HL-60 (cell line): ENCODE data around the gene ATOX1.
A peak's percentile ranks its signal among the peaks of the same experiment; 100 is the strongest.

Source experiments
- DNase-seq, 2 experiments: peaks; one replicate each; pipeline ENCODE4 v3.0.0-alpha.2; 2010 to 2020; ENCODE audit warnings: low read depth in 1 of 2, low spot score in 1 of 2
- H3K27ac ChIP-seq: fragments of 250-450 bp; sonication (Bioruptor Pico); replicated peaks from 2 replicates; pipeline ENCODE4 v1.5.1; 2020; ENCODE audit warnings: mild to moderate bottlenecking, moderate library complexity
- H3K27me3 ChIP-seq: fragments of 250-450 bp; sonication (Bioruptor Pico); 2 replicates; pipeline ENCODE4 v1.5.1; 2021; ENCODE audit warnings: mild to moderate bottlenecking, moderate library complexity; ENCODE audit not compliant: insufficient read depth, poor library complexity, severe bottlenecking
- H3K4me3 ChIP-seq: replicated peaks from 2 replicates; pipeline ENCODE4 v1.5.1; 2011; ENCODE audit warnings: mild to moderate bottlenecking, control low read depth, low read length; ENCODE audit not compliant: insufficient read depth
- CTCF ChIP-seq: IDR thresholded peaks from one replicate; pipeline ENCODE4 v1.5.1; 2011; ENCODE audit warnings: low read length, control low read depth, inconsistent platforms; ENCODE audit not compliant: insufficient read depth
- GABPA ChIP-seq: IDR thresholded peaks from 2 replicates; pipeline ENCODE4 v1.6.1; 2012; ENCODE audit warnings: low read depth
- POLR2AphosphoS5 ChIP-seq: IDR thresholded peaks from 2 replicates; pipeline ENCODE4 v1.6.1; 2012; ENCODE audit warnings: low read depth
- REST ChIP-seq: IDR thresholded peaks from 2 replicates; pipeline ENCODE4 v1.6.1; 2012; ENCODE audit warnings: low read depth; ENCODE audit not compliant: insufficient replicate concordance
- SPI1 ChIP-seq: IDR thresholded peaks from 2 replicates; pipeline ENCODE4 v1.6.1; 2012; ENCODE audit warnings: low read depth, mild to moderate bottlenecking, borderline replicate concordance

Gene ATOX1

GRCh38 chr5:151772846-151773561 is 14.6 kb upstream of the ATOX1 start:
- H3K27me3 ChIP-seq = no peaks in the 10 kb centered on the region
- peak overlapping the region; percentile 98 for H3K27ac ChIP-seq
- no peak for DNase-seq
- peak overlapping the region; percentile 89 for H3K4me3 ChIP-seq
- TF ChIP-seq CTCF (no peak), REST (no peak), SPI1 (no peak), POLR2AphosphoS5 (no peak; the same call in 1 of the 2 replicates), GABPA (no peak)

- Histone ChIP-seq H3K27ac (peak overlapping the region; percentile 98), H3K27me3 (no peaks in the 10 kb centered on the region), H3K4me3 (peak overlapping the region; percentile 89)
- peak in 1 of 2 experiments; percentile 29 for DNase-seq
- TF ChIP-seq REST (peak; percentile 11), CTCF (no peak), POLR2AphosphoS5 (peak; percentile 16)
Observed at GRCh38 chr5:151772029-151772845, 13.8 kb upstream of the ATOX1 start.

GRCh38 chr5:151771259-151772028 is 13.0 kb upstream of the ATOX1 start, which contains the start of gene G3BP1:
G3BP1 (plus strand) TSS chr5:151771954; CDS start chr5:151786621, 14,667 bp downstream.
- Histone ChIP-seq H3K27me3 (no peaks in the 10 kb centered on the region), H3K27ac (peak within 1 kb of the TSS; percentile 98)
- TF ChIP-seq GABPA (peak; percentile 74), SPI1 (peak; percentile 56; the same call in 1 of the 2 replicates), REST (peak; percentile 66), CTCF (no peak), POLR2AphosphoS5 (peak; percentile 98)

More at GRCh38 chr5:151771259-151772028, 13.0 kb upstream of the ATOX1 start, which contains the start of gene G3BP1:
- DNase-seq = peak; percentile 99 to 100
- H3K4me3 ChIP-seq = peak within 1 kb of the TSS; percentile 89
